AG04449 (cell line): ENCODE results near the gene GSTM3.
"Not testable (repeated sequence)": the region's sequence is repeated elsewhere in the genome, so short reads cannot be mapped to it uniquely, and the experiment has no call there.

ENCODE experiments used
- CTCF ChIA-PET: fragments of 350-600 bp; formaldehyde crosslinking; extraction: SDS; loops from one replicate; lab custom pipeline; 2021; ENCODE audit warnings: antibody characterized with exemption; lab: Yijun Ruan, JAX
- POLR2A ChIA-PET: fragments of 400-600, 350-600 bp; formaldehyde crosslinking; extraction: SDS; loops from one replicate; lab custom pipeline; 2020; ENCODE audit warnings: antibody characterized with exemption, inconsistent platforms; lab: Yijun Ruan, JAX
- DNase-seq: peaks from one replicate; pipeline ENCODE4 v3.0.0-alpha.2; 2010; ENCODE audit warnings: low read depth, low spot score
- H3K4me3 ChIP-seq: 2 replicates; pipeline ENCODE4 v1.5.1; 2011; ENCODE audit warnings: low read depth, mild to moderate bottlenecking, control low read depth, low read length
- TF ChIP-seq, protein P1 (sequence below): IDR thresholded peaks from one replicate; pipeline ENCODE4 v1.5.1; 2011; ENCODE audit warnings: mild to moderate bottlenecking, moderate library complexity, low read length, control low read depth, inconsistent platforms; ENCODE audit not compliant: insufficient read depth; ENCODE audit errors: missing control alignments

Gene GSTM3

DNA sequence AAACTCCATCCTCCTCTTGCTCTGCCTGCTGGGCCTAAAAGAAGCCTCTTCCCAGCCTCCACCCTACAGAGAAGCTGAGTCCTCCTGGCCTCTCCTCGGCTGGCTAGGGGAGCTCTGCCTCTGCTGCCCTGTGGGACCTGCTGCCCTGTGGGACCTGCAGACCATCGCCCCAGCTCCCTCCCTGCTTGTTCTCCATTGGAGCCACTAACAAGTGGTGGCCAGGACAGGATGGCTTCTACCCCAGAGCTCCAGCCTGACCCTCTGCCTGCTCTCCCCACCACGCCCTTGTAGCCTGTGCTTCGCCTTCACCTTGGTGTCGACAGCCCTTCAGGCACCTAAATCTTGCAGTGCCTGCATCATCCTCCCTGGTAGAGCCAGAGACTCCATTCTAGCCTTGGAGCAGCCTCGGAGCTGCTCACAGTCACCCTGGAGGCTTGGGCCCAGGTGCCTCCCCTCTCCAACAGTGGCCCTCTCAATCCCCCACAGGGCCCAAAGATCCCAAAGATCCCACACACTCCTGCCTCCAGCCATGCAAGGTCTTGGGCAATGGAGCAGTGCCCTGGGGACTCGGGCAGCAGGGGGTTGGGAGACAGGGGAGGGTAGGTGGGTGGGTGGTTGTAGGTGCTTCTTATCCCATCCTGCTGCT, 19.9 kb upstream of the GSTM3 start:
- TF ChIP-seq, protein P1, sequence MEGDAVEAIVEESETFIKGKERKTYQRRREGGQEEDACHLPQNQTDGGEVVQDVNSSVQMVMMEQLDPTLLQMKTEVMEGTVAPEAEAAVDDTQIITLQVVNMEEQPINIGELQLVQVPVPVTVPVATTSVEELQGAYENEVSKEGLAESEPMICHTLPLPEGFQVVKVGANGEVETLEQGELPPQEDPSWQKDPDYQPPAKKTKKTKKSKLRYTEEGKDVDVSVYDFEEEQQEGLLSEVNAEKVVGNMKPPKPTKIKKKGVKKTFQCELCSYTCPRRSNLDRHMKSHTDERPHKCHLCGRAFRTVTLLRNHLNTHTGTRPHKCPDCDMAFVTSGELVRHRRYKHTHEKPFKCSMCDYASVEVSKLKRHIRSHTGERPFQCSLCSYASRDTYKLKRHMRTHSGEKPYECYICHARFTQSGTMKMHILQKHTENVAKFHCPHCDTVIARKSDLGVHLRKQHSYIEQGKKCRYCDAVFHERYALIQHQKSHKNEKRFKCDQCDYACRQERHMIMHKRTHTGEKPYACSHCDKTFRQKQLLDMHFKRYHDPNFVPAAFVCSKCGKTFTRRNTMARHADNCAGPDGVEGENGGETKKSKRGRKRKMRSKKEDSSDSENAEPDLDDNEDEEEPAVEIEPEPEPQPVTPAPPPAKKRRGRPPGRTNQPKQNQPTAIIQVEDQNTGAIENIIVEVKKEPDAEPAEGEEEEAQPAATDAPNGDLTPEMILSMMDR: no peak
- no peak overlapping the region for H3K4me3 ChIP-seq
- DNase-seq: no peak
- POLR2A ChIA-PET: no interaction called here
- CTCF ChIA-PET: interaction anchor here (1.6 to 2.4 kb wide), 4 partner anchors 13 to 223 kb away, joined by 4 to 14 read pairs (median 8); partner anchors contain the start of gene AHCYL1

DNA sequence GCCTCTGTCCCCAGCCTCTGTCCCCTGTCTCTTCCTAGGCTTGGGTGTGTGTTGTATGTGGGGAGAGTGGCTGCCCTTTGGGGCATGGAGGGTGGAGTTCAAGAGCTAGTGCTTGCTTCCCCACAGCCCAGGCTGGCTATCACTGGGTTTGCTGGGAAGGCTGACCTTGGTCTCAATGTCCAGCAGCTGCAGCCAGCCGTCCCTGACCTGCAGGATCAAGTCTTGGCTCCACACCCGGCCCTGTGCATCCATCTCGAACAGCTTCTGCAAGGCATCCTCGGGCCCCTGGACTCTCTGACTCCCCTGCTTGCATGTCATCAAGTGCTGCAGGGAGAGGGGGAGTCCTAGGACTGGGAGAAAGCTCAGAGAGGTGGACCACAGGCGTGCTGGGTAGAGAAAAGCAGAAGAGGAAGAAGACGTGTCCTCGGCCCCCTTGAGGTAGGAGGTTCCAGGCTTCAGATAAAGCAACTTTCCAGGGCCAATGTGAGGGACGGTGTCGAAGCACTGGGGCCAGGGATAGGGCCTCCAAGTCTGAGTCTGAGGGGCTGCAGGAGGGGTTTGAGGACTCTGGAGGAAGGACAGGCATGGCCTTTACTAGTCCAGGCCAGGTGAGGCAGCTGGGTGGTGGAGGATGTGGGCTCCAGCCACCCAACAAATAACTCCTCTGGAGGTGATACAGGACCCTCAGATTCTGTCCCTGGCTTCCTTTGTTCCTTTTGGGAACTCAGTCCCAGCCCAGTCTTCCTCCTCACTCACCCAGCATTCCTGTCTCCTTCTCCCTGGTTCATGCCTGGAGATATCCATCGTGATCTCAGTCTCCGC, 18.9 kb upstream of the GSTM3 start:
- ChIA-PET CTCF (interaction anchor here (1.3 to 2.4 kb wide), 6 partner anchors 10 to 224 kb away, joined by 3 to 14 read pairs (median 7); partner anchors contain the start of gene AHCYL1), POLR2A (no interaction called here)
- TF ChIP-seq, protein P1: no peak
- no peak for DNase-seq
- no peak overlapping the region for H3K4me3 ChIP-seq

DNA sequence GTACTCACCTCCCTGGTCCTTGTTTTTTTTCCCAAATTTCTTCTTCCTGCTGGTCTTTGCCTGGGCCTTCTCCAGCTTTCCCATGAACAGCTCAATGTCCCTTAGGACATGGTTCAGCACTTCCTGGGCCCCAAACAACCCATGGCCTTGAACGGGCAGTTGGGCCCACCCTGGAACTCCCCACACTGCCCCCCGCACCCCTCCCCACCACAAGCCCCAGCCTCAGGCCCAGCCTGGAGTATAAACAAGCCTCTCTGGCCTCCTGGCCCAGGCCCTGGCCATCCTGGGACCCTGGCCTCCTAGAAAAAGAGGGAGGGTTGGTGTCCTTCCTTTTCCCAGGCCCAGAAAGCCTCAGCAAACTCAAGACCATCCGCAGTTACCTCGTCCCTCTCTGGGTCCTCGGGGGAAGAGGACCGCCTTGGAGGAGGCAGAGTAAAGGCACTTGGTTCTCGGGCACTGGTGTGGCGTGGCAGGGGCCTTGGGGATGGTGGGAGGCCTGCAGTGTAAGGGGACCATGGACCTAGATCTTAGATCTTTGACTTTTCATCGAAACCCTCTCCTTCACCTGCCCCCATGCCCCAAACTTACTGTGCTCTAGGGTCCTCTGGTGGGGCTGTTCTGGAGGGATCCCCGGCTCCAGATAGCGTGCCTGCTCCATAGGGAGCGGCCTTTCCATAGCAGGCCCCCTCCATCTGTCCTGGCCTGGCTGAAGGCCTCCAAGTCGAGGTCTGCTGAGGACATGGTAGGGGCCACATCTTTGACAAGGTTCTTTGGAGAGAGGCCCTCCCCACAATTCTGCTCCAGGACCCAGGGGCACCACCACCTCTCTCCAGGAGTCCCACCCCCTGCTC, 17.3 kb upstream of the GSTM3 start:
- no peak overlapping the region for H3K4me3 ChIP-seq
- TF ChIP-seq, protein P1: no peak
- ChIA-PET CTCF (interaction anchor here (0.8 to 7.5 kb wide), 2 partner anchors 16 to 226 kb away, joined by 3 to 37 read pairs; partner anchors contain the start of gene AHCYL1), POLR2A (no interaction called here)
- DNase-seq: no peak

DNA sequence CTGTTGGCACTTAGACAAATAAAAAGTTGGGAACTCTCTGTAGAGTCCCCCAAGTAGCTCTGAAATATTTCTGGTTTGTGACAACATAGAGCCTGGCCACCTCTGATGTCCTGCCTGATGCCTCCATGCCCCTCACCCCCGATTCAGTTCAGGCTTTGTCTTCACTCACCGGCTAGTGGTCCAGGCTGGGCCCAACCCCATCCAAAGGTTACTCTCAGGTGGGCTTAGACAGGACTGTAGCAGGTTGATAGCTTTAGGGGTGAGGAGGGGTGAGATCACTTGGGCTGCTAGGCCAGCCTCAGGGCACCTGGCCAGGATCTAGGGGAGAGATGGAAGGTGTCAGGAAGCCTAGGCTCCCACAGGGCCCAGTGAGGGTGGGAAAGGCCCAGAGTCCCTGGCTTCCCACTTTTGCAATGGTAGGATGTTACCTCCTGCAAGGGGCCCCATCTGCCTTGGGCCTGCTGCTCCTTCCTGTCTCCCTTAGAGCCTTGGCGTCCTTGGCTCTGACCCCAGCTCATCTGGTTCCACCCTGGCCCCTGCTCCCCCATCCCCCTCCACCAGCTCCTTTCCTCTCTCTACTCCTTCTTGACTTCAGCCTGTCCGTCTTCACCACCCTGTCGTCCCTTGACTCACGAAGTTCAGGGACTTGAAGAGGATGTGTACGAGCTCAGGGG, 16.1 kb upstream of the GSTM3 start:
- H3K4me3 ChIP-seq: no peak overlapping the region
- TF ChIP-seq, protein P1: no peak
- CTCF ChIA-PET: interaction anchor here (0.7 to 7.5 kb wide), 3 partner anchors 8 to 254 kb away, joined by 3 to 37 read pairs (median 6); no protein-coding TSS in a partner anchor
- DNase-seq: no peak
- POLR2A ChIA-PET: no interaction called here

DNA sequence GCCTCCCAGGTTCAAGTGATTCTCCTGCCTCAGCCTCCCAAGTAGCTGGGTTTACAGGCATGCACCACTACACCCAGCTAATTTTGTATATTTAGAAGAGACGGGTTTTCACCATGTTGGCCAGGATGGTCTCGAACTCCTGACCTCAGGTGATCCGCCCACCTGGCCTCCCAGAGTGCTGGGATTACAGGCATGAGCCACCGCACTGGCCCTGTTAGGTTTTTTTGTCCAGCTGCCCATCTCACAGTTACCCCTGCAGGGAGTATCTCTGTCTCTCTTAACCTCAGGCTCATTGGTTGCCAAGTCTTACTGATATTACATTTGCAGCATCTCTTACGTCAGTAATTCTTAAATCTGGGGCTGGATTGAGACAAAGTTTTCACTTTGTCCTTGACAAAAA, 15.5 kb upstream of the GSTM3 start:
- CTCF ChIA-PET: interaction anchor here (0.7 to 7.5 kb wide), 4 partner anchors 9 to 255 kb away, joined by 3 to 37 read pairs (median 5); no protein-coding TSS in a partner anchor
- H3K4me3 ChIP-seq, DNase-seq, POLR2A ChIA-PET: not testable (repeated sequence)

DNA sequence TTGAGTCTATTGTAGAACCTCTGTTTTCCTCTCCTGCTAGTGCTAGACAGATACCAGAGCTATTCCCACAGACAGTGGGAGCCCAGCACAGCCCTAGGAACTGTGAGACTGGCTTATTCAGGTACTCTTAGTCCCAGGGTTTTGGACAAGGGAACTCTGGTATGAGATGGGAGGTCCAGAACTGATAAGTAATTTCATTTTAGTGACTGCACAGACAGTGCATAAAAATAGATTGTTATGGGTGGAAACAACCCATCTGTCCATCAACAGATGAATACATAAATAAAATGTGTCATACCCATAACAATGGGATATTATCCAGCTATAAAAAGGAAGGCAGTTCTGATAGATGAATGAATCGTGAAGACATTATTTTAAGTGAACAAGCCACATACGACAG, 13.9 kb upstream of the GSTM3 start:
- DNase-seq: no peak
- H3K4me3 ChIP-seq: no peak overlapping the region
- POLR2A ChIA-PET: no interaction called here
- CTCF ChIA-PET: interaction anchor here (1.1 to 7.5 kb wide), 7 partner anchors 13 to 230 kb away, joined by 3 to 37 read pairs (median 4); partner anchors contain the start of gene AHCYL1
- TF ChIP-seq, protein P1: no peak
